Epidermal melanocyte (primary cell): ENCODE measurements around the gene CCNB1.
"Not testable (repeated sequence)": the region's sequence is repeated elsewhere in the genome, so short reads cannot be mapped to it uniquely, and the experiment has no call there.

ENCODE experiments used
- DNase-seq: peaks from one replicate; pipeline ENCODE4 v3.0.0; 2011; ENCODE audit warnings: low spot score; ENCODE audit not compliant: insufficient read length

Gene CCNB1

GRCh38 chr5:69184621-69185020 is 17.7 kb downstream of the CCNB1 start:
- no peak for DNase-seq

- no peak for DNase-seq
Measured at GRCh38 chr5:69187342-69187741, 20.4 kb downstream of the CCNB1 start.

- no peak for DNase-seq
Measured at GRCh38 chr5:69188811-69189161, 21.8 kb downstream of the CCNB1 start.

GRCh38 chr5:69189162-69190086 is 22.5 kb downstream of the CCNB1 start, which contains the start of gene CENPH:
TSS of gene CENPH (plus strand) at chr5:69189583. CDS start at chr5:69189635, 52 bp downstream.
- peak; percentile 90 for DNase-seq

GRCh38 chr5:69202497-69202896 is 35.5 kb downstream of the CCNB1 start:
- DNase-seq, result no peak

GRCh38 chr5:69206528-69207190 is 39.7 kb downstream of the CCNB1 start:
- no peak for DNase-seq

GRCh38 chr5:69209602-69210001 is 42.7 kb downstream of the CCNB1 start:
- no peak for DNase-seq

- no peak for DNase-seq
Measured at GRCh38 chr5:69211200-69211599, 44.2 kb downstream of the CCNB1 start.

GRCh38 chr5:69212022-69212421 is 45.1 kb downstream of the CCNB1 start:
- DNase-seq, result no peak

- no peak for DNase-seq
Measured at GRCh38 chr5:69213513-69214215, 46.7 kb downstream of the CCNB1 start.

- DNase-seq, result no peak
Measured at GRCh38 chr5:69217151-69217511, 50.2 kb downstream of the CCNB1 start.

- DNase-seq, result peak; percentile 94
Measured at GRCh38 chr5:69217548-69218526, 50.9 kb downstream of the CCNB1 start.

GRCh38 chr5:69219939-69220338 is 53.0 kb downstream of the CCNB1 start:
- no peak for DNase-seq

- not testable (repeated sequence) for DNase-seq
Measured at GRCh38 chr5:69220371-69220770, 53.4 kb downstream of the CCNB1 start.

- DNase-seq, result not testable (repeated sequence)
Measured at GRCh38 chr5:69220833-69221232, 53.9 kb downstream of the CCNB1 start.

GRCh38 chr5:69224520-69224919 is 57.6 kb downstream of the CCNB1 start:
- no peak for DNase-seq

- DNase-seq, result no peak
Measured at GRCh38 chr5:69225860-69226259, 58.9 kb downstream of the CCNB1 start.
